GM21526 (cell line): Measurements from ENCODE around the gene CNTNAP2.
A peak's percentile ranks its signal among the peaks of the same experiment; 100 is the strongest.

ENCODE experiments used
- ATAC-seq: cut with Tn5 transposase; IDR thresholded peaks from one replicate; pipeline ENCODE4 v1.9.1; 2021; ENCODE audit warnings: moderate library complexity; ENCODE audit not compliant: unreplicated experiment, low FRiP score

The CNTNAP2 gene

GRCh38 chr7:148084138-148084537, 1967.5 kb downstream of the CNTNAP2 start:
- peak; percentile 59 for ATAC-seq

GRCh38 chr7:148091882-148092281, 1975.3 kb downstream of the CNTNAP2 start:
- ATAC-seq: no peak

GRCh38 chr7:148093375-148094166, 1977.0 kb downstream of the CNTNAP2 start:
- ATAC-seq: no peak

GRCh38 chr7:148095066-148095465, 1978.5 kb downstream of the CNTNAP2 start:
- ATAC-seq: no peak

- no peak for ATAC-seq
Observed at GRCh38 chr7:148104136-148104716, 1987.6 kb downstream of the CNTNAP2 start.

DNA sequence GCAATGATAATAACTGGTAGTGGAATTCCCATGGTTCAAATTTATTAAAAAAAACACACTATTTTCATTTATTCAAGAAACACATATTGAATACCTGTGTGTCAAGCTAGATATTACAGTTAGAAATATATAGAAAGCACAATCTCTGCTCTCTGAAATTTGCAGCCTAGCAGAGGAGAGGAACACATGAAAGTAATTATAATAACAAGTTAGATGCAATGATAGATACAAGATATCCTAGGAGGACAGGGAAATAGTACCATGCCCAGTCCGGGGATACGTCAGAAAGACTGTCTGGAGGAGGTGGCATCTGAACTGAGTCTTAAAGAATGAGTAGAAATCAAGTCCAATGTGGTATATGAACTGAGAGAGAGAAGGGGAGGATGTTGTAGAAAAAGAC, 1988.3 kb downstream of the CNTNAP2 start:
- ATAC-seq: no peak

DNA sequence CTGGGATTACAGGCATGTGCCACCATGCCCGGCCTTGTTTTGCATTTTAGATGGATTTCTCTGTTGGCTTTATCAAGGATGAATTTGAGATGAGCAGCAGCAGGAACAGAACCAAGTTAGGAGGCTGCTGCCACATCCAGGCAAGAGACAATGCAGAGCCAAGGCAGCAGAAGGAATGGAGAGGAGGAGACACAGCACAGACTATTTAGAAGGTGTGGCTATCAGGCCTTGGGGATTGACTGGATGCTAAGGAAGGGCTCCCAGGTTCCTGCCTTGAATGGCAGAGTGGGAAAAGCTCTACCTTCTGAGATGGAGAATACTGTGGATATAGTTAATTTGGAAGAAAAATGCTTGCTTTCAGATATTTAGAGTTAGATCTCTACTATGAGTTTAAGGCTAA, 1989.3 kb downstream of the CNTNAP2 start:
- no peak for ATAC-seq

DNA sequence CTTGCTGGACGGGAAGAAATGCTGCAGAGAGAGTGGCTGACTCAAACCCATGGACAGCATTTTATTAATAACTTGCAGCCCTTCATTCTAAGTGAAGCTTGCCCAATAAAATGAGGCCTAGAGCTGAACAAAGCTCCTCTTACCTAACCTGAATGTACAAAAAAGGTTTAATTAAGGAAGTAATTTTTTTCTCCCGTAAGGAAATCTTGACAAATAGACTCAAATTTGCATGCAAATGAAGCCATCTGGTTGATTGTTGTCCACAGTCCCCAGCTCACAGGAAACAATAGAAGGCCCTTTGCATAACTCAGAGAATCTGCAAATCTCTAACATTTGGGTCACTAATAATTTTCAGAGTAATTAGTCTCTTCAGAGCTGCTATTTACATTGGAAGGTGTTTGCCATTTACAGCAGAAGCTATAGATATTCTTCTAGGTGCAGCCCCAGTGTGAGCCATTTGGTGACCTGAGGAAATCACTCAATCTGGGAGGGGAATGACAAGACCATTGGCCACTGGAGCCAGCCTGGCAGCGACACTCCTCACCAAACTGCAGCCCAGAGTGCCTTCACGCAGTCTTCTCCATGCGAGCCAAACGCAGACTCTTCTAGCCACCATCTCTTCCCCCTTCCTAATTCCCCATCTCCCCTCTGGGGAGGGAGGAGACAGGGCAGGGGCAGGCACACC, 1991.0 kb downstream of the CNTNAP2 start:
- ATAC-seq: no peak

DNA sequence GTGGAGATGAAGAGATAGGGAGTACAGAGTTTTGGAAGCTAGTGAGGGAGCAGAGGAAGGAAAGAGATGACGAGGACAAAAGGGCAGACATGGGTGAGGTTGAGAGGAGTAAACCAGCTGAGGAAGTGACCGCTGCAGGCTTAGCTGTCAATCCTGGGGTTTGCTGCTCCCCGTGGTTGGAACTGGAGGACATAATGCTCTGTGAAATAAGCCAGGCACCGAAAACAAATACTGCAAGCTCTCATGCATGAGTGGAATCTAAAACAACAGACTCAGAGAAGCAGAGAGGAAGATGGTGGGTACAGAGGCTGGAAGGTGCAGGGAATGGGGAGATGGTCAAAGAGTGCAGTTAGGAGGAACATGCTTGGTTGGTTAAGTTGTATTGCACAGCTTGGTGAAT, 1991.8 kb downstream of the CNTNAP2 start:
- ATAC-seq: no peak

DNA sequence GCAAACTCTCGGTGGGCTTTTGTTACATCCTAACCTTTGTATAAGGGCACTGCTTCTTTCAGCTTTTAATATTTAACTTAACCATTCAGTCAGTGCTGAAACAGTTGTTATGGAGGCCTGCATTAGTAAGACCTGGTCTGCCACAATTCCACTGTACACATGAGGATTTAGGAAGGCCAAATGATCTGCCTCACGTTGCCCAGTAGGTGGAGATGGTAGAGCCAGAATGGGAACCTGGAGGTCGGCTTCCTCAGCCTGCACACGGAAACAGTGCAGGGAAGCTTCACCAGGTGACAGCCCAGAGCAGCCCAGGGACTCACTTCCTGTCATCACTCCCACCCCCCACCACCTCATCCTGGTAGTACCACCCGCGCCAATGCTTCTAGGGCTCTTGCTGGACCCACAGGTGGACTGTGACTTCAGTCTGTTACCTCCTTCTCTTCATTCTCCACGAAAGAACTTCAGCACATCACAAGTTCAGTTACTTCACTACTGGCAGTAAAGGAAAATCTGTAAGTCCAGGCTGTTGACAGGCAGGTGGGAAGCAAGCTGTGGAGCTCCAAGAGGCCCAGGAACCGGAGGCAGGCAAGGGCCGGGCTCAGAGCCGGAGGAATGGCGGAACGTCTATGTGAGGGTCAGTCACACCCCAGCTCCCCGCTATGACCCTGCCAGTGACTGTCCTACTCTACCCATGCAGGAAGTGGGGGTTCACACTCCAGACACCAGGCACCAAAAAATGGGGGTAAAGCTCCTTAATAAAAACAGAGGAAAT, 1993.7 kb downstream of the CNTNAP2 start:
- ATAC-seq: no peak

- ATAC-seq: no peak
Observed at GRCh38 chr7:148114804-148115203, 1998.2 kb downstream of the CNTNAP2 start.

- no peak for ATAC-seq
Observed at GRCh38 chr7:148115308-148115707, 1998.7 kb downstream of the CNTNAP2 start.

DNA sequence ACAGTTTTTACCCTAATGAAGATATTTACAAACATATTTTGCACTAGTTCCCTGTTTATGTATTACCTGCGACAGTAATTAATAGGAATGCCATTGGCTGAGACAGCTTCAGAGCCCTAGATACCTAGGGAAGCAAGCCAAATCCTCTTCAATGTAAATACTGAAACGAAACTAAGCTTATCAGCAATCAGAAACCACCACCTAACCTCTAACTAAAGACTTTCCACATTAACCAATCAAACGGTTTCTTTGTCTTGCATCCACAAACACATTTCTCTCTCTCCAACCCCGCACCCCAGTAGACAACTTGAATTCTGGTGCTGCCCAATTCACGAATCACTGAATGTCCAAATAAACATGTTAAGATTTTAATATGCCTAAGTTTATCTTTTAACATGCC, 1999.6 kb downstream of the CNTNAP2 start:
- ATAC-seq: no peak

DNA sequence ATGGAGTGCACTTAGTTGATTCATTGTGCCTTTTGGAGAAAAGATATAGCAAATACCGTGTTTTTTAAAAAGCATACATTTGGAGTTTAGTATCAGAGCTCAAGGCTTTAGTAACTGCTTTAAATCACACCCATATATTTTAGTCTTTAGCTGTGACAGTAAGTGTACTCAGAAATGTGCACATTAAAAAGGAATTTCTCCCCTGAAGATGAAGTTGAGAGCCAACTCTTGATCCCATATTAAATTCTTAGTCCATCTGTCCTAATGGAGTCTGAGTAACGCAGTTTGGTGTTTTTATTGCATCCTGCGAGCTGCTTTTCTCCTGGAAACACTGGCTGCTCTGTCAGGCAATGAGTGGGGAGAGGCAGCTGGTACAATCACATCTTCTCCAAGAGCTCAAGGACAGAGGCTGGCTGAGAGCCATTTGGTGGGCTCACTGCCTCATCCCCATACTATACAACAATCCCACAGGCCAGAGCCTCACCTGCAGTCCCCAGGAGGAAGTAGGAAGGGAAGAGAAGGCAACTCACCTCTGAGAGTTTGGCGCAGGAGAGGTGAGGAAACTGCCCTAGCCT, 2000.3 kb downstream of the CNTNAP2 start:
- no peak for ATAC-seq

DNA sequence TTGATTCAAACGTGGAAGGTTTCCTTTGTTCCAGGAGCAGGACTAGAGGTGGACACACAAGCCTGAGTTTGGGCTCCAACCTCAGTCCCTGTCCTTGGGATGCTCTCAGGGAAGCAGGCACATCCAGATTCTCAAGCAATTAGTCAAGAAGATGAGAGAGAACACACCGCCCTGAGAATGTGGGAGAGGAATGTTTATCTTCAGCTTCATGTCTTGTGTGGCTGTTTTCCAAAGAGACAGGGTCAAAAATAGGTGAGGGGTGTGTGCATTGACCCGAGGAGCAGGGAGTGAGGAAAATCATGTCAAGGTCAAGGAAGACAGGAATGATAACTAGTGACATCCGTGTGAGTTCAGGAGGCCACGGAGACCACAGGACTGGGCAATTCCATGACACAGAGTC, 2001.8 kb downstream of the CNTNAP2 start:
- no peak for ATAC-seq

DNA sequence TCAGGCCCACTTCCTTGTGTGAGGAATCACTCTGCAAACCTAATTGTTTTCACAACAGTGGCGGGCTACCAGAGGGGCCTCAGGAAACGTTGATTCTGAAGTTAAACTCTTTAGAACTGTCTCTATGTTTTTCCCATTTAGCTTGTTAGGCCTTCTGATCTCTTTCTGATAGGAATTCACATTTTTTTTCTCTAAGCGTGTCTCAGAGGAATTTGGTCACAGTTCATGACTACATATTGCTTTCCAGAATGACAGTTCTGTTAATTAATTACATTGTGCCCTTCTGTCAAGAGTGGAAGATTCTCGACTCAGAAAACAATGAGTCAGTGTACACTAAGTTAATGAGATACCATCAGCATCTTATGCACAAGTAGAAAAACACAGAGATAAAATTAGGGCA, 2004.8 kb downstream of the CNTNAP2 start:
- ATAC-seq: no peak

DNA sequence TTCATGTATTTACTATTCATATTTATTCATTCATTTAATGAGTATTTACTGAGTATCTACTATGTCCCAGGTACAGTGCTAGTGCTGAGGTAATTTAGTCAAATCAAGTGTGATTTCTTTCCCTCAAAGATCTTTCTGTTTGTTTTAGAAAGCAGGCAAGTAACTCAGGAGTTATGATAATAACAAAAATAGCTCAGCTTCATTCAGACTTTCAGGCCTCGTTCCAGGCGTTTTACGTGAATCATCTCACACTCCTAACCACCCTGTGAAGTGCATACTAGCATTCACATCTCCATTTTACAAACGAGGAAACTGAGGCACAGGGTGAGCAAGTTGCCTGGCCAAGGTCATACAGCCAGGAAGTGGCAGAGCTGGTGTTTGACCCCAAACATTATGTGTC, 2005.2 kb downstream of the CNTNAP2 start:
- ATAC-seq: no peak

- no peak for ATAC-seq
Observed at GRCh38 chr7:148124477-148124876, 2007.9 kb downstream of the CNTNAP2 start.

DNA sequence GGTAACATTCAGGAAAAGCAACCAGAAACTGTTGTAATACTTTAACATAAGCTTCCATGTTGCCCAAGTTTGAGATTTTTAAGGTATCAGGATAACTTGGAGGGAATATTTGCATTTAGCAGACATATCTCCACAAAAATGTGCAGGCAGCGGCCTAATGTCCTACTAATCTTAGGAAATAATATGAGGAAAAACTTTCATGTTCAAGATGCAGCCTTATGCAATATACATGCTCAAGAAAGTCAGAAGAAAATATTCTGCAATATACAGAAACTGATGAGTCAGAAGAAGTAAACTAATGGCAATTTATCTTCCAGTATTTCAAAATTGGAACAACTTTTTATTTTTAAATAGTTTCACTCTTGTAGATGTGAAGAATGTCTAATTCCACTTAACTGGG, 2010.8 kb downstream of the CNTNAP2 start:
- no peak for ATAC-seq

DNA sequence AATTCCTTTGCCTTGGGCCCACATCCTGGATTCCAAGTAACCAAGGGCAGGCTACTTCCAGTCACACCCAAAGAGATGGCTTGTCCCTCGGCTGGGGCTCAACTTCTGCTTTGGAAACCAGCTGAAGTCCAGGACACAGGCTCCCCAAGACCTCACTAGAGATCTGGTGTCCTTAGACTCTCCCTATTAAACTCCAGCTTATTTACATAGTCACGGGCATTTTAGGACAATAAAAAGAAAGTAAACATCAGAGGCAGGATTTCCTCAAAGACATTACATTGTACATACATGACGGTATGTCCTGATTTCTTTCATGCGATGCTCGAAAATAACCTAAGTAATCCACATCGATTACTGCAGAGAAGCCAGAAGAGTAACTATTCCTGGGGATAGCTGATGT, 2012.4 kb downstream of the CNTNAP2 start:
- no peak for ATAC-seq

GRCh38 chr7:148135116-148135515, 2018.5 kb downstream of the CNTNAP2 start:
- ATAC-seq: no peak
